HG03095 (cell line): Measurements from ENCODE around the gene PITPNC1.

ENCODE experiments used
- ATAC-seq: cut with Tn5 transposase; IDR thresholded peaks from one replicate; pipeline ENCODE4 v1.9.1; 2021; ENCODE audit warnings: moderate library complexity; ENCODE audit not compliant: unreplicated experiment

PITPNC1 gene

DNA sequence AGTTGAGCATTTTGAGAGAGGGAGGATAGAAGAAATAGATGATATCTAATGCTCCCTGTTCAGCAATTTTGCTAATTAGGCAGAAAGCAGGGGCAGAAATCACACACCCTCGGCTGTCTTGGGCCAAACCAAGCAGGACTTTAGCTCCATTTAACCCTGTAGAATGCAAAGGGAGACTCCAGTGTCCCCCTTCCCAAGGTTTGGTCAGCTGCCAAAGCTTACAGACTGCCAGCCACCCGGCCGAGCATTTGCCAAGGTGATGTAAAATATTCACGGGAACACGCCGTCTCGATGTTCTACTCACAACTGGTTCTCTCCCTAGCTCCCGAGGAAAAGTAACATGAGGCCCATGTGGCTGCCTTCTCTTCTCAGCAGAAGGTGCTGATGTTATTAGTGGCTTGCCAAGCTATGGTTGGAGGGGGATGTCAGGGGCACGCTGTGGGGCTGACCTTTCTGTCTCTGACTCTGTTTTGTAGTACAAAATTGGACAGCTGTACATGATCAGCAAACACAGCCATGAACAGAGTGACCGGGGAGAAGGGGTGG lies 155.3 kb downstream of the PITPNC1 start:
- ATAC-seq: no peak

DNA sequence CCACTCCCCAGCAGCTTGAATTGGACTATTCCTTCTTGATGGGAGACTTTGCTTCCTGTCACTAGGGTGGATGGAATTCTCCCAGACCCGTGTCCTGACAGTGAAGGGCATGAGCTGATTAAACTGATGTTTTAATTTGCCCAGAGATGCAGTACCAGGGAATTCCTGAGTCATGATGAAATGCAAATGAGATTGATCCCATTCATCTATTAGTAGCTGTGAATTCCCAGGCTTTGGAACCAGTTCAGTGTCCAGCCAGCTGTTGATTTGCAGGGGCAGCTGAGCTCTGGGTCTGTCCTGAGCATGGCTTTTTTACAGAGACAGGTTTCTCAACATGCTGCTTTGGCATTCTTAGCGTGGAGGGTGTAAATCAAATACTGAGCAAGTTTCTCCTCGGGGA lies 157.9 kb downstream of the PITPNC1 start:
- no peak for ATAC-seq

DNA sequence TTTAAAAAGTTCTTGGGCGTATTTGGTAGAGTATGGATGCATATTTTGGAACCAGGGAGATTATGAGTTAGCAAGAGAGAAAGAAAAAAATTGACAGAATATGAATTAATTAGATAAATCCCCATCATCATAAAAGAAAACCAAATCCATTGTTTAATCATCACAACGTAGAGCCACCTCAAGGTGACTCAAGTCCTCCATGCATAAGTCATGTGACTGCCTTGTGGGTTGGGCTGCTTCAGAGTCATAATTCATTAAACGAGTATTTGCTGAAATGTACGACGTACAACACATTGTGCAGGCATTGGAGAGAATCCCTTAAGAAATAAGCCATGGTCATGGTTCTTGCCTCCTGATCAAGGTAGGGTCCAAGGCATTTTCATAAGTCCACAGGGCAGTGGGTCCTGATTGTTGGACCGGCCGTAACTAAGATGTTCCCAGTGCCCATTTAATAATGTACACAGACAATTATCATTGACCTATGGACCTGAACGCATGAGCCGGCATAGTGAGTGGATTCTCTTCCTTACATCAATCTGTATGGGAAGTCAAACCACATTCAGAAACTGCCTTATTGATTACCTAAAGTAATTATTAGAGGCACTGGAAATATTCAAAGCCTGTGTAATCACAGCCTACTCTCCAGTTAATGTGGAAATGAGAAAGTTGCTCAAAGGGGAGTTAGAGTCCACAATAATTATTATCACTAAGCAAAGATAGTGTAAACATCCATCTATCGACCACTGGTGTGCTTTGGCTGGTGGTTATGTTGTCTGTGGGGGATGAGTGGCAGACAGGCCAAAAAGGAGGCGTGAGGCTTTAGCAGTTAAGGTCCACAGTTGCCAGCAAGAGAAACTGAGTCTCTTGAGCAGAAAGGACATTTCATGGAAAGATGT lies 165.4 kb downstream of the PITPNC1 start:
- no peak for ATAC-seq

DNA sequence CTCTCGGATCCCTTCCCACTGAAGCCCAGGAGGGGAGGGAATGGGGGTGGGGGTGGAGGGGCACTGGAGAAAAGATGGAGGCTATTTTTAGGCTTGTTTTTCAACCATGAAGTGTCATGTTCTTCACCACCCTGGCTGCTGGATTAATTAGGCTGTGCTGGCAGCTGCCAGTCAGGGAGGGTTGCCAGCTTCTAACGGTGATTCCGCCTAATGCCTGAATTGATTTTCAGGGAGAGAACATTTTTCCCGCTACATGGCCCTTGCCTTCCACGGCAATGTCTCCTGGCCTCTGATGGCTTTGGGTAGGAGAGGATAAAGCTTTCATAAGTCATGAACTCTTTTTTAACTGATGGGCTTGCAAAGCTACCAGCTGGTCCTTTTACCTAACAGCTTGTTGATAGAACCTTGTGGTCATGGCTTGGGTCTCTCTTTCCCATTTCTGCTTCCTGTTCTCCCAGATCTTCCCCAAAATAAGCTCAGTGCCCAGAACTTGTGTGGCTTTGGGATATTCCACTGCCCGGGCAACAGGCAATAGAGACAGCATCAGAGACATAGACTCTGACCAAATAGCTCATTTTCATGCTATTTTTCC lies 167.4 kb downstream of the PITPNC1 start:
- ATAC-seq: no peak

DNA sequence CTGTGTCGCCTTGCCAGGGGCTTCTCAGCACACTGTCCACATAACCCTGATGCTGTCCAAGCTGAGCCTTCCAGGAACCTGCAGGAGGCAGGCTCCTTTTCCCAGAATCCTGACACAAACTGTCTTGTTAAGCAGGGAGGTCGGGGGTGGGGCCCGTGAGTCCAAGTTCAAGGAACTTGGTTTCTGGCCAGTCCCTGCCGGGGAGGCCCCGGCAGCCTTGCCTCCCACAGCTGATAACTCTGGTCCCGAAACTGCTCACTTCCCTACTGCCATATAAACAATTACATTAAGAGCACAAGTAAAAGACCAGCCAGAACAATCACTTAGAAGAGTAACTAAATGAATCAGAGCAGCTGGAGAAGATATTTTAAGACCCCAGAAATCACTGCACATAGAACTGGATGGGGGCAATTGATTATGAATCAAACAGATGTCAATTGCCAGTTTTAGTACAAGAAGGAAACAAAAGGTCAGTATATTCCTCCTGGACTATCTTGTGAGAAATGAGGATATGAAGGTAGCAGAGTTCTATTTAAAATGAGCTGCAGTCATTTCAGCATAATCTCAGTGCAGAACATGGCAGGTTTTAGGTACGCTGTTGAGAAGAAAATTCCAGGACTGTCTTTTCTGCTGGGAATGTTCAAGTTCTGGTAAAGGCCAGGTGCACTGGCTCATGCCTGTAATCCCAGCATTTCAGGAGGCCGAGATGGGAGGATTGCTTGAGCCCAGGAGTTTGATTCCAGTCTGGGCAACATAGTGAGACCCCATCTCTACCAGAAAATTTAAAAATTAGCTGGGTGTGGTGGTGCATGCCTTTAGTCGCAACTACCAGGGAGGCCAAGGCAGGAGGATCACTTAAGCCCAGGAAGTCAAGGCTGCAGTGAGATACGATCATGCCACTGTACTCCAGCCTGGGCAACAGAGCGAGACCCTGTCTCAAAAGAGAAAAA lies 169.8 kb downstream of the PITPNC1 start:
- peak; percentile 93 for ATAC-seq

DNA sequence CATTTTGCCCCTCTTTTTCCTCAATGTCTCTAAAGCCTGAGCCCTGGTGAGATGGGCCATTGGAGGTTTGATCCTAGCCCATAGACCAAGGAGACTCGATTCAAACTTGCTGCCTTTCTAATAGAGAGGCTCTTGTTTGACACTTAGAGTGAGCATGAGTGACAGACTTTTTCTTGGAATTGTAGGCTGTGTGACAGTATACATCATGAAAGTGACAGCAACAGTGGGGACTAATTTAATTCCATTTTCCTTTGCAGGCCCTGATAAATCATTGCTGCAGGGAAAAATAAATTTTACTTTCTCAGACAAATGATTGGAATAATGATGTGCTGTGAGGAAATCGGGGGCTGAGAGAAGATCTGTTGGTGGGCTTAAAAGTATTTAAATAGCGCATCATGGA lies 171.6 kb downstream of the PITPNC1 start:
- no peak for ATAC-seq

DNA sequence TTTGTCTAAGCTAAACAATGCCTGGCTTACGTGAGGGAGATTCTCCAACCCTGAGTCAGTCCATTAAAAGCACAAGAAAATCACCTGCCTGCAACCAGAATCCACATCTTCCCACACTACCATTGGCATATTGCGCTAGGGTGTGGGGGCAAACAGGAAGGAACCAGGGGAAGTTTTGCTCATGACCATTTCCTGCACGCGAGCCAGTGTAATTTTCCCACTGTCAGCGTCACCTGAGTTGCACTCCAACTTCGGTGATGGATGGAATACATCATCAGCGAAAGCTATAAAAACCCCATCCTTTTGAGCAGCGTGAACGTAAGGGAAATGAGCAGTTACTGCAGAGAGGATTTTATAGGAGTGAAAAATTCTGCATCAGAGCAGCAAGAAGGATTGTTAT lies 172.7 kb downstream of the PITPNC1 start:
- no peak for ATAC-seq

DNA sequence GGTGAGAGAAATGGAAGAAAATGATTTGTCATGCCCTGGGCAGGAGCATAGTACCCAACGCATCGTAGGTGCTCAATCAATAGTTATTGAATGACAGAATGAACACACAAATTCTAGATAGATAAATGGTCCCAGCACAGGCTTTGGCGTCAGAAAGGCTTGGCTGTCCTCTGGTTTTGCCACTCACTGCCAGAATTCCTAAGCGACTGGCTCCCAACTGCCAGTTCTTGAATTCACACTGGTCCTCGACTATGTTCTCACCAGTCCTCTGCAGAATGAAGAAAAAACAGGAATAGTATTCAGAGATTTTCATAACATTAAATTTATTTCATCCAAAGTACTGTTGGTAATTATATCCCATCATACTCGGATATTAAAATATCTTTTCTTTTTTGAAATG lies 177.6 kb downstream of the PITPNC1 start:
- no peak for ATAC-seq

DNA sequence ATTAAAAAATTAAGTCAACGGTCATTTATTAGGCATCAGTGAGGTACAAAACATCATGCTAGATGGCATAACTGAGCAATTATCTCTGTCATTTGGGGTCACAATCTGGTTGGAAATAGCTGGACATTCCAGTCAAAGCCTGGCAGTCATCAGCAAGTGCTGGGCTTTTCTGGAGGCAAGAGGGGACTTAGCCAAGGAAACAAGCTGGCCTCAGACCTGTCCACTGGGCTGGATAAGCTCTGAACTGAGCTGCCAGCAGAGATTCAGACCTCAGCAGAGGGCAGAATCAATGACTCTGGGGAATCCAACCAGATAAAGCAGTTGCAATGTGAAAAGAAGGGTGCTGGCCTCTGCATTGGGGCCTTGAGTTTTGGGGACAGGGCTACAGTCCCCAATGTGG lies 178.8 kb downstream of the PITPNC1 start:
- no peak for ATAC-seq

DNA sequence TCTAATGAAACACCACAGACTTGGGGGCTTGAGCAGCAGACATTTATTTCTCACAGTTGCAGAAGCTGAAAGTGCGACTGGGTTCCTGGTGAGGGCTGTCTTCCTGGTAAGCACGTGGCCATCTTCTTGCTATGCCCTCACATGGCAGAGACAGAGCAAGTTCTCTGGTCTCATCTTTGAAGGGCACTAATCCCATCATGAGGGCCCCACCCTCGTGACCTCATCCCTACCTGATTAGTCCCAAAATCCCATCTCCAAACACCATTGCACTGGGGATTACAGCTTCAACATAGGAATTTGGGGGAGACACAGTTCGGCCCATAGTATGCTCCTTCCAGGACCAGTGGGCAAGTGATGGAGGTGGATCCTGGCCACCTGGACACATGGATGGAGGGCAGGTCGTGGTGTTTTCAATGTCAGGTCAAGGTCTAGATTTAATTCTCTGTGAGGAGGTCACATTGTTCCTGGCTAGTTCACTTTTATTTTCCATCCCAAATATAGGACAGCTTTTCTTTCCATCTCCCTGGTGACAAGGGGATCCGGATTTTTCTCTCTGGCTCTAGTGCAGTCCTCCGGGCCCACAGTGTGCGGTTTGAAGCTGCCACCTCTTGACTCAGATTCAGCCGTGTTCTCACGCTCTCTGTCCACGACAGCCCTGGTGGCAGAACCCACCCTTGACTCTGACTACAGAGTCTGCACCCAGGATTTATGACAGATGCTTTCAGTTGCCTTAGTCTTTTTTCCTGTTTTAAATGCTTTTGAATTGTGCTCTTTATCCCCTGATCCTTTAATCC lies 180.2 kb downstream of the PITPNC1 start:
- no peak for ATAC-seq

DNA sequence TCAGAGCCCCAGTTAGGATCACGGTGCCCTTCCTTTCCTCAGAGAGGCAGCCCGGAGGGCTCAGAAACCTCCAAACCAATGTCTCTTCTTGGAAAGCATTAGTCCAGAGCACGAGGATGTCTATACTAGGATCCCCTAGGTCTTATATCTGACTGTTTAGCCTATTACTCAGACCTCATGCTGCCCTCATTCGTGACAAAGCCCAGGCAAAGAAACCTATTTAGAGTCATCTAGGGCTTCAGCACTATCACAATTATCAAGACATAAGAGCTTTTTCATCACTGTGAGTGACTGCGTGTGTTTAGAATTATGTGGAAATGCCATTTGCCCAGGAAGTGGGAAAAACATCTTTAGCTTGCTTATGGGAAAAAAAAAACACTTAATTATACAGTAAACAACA lies 180.8 kb downstream of the PITPNC1 start:
- no peak for ATAC-seq

DNA sequence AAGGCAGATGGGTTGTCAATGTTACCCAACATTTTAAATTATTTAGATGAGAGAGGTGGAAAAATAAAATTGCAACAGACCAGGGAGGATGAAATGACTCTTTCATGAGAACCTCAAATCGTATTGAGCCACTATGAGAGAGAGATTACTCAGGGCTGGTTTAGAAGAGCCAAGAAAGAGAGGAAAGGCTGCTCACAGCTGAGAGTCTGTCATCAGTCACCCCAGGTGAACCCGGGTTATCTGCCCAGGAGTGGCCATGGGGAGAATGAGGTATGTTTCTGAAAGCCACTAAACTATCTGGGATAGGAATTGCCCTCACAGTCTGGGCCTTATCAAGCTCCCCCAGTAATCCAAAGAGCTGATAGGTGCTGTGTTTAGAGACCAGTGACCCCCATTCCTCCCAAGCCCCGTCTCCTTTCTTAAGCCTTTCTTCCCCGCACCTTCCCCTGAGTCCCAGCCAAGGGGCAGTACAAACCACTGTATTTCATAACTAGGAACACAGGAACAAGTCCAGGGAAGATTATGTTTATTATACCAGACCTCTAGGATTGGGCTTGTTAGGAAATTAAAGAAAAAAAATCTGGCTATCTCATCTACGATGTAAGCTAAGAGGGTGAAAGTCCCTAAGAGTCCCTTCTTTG lies 181.8 kb downstream of the PITPNC1 start:
- ATAC-seq: no peak

DNA sequence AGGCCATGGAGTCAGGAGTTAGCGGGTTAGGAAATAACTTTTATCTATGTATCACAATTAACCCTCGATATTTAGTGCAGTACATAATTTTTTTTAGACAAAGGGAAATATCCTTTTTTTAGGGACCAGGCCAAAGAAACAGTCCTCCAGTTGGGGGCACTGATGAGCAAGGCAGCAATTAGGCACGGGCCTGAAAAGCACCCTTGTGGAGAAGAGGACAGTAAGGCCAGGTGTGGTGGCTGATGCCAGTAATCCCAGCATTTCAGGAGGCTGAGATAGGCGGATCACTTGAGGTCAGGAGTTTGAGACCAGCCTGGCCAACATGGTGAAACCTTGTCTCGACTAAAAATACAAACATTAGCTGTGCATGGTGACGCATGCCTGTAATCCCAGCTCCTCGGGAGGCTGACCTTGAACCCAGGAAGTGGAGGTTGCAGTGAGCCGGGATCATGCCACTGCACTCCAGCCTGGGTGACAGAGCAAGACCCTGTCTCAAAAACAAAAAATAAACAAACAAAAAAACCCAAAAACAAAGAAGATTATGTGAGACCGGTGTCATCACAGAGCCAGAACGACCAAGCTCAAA lies 182.4 kb downstream of the PITPNC1 start:
- no peak for ATAC-seq

DNA sequence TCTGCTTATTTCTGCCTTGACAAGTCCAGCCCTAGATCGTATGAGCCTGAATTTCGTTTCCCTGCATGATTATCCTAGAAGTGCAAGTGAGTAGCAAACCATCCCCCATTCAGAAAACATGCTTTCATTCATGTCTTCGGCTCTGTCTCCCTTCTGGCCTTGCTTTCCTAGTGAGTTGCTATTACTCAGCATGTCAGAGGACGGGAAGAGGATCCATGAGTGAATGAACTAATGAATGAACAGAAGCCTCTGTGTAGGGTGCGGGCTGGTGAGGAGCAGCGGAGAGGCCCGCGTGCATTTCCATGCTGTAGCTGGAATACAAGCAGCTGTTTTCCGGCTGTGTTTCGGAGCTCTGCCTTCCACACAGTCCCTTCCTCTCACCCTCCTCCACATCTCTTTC lies 184.9 kb downstream of the PITPNC1 start:
- no peak for ATAC-seq

DNA sequence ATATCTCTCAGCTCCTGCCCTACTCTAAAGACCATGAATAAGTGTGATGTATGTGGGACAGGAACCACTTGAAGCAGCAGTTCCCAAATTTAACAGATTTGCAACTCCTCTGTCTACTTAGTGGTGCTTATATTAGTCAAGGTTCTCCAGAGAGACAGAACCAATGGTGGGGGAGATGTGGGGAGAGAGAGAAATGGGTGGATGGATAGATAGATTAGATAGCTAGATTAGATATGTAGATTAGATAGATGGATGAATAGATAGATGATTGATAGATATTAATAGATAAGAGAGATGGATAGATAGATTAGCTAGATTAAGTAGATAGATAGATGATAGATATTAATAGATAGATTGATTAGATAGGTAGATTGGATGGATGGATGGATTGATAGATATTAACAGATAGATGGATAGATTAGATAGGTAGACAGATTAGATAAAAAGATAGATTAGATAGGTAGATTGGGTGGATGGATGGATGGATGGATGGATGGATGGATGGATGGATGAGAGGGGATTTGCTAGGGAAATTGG lies 186.7 kb downstream of the PITPNC1 start:
- no peak for ATAC-seq

DNA sequence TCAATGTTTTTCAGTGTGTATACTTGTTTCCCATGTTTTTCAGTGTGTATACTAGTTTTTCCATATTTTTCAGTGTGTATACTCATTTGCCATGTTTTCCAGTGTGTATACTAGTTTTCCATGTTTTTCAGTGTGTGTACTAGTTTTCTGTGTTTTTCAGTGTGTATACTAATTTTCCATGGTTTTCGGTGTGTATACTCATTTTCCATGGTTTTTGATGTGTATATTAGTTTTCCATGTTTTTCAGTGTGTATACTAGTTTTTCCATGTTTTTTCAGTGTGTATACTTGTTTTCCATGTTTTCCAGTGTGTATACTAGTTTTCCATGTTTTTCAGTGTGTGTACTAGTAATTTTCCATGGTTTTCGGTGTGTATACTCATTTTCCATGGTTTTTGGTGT lies 188.0 kb downstream of the PITPNC1 start:
- ATAC-seq: no peak

DNA sequence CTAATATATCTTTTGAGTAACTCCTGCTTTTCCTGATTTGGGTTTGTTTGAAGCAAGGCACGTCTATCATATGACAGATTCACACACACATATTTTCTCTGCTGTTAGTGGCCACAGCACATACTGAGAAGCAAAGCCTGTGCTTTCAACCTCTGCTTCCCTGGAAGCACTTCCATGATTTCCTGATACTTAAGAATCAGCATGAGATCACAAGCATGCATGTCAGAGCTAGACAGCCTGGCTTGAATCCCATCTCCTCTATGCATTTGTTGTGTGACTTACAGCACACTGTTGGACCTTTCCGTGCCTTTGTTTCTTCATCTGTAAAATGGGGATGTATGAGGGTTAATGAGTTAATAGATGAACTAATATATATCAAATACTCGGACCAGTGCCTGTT lies 189.6 kb downstream of the PITPNC1 start:
- ATAC-seq: no peak

DNA sequence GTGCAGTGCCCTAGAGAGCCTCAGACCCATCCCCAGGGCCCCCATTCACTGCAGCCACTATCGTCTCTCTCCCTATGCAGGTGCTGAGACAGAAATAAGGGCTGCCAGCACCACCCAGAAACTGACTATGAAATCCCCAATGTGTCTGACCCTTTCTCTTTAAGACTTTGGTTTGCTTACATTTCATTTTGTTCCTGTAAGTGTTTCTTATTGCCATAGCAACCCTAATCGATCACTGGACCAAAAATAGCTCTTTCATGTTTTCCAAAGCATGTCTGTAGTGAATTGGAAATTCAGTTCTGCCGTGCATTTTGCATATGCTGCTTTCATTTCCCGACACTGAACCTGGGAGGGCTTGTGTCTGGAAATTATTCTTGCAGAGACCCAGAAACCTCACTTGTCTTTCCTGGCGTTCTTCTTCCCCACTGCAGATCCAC lies 192.0 kb downstream of the PITPNC1 start:
- ATAC-seq: no peak

DNA sequence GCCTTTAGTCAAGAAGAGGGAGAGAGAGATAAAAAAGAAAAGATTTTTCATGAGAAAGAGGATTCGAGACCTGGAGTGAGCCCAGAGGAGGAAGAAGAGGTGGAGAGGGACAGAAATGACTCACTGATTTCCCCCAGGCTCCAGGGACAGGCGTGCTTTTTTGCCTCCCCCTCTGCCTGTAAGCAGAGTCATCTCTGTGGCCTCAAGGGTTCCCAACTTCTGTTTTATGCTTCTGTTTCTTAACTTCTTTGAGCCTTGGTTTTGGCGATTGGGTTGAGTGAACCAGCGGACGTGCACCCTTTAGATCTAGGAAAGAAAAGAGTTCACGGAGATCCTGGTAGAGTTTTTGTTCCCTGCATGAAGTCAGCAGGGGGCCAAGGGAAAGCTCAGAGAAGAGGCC lies 192.8 kb downstream of the PITPNC1 start:
- ATAC-seq: no peak
